Erythroblast (primary cell): ENCODE measurements around the gene WRNIP1.
A peak's percentile ranks its signal among the peaks of the same experiment; 100 is the strongest.

Experiments
- DNase-seq, 2 experiments: peaks; one replicate each; lab custom pipeline; 2025; lab: John Stamatoyannopoulos, UW
- GATA1 ChIP-seq: IDR thresholded peaks from 2 replicates; pipeline ENCODE4 v1.6.1; 2011; ENCODE audit warnings: low read depth, mild to moderate bottlenecking, control low read depth, low read length, moderate library complexity
- POLR2A ChIP-seq: IDR thresholded peaks from 2 replicates; pipeline ENCODE4 v1.6.1; 2011; ENCODE audit warnings: mild to moderate bottlenecking, low read length

The WRNIP1 gene

DNA sequence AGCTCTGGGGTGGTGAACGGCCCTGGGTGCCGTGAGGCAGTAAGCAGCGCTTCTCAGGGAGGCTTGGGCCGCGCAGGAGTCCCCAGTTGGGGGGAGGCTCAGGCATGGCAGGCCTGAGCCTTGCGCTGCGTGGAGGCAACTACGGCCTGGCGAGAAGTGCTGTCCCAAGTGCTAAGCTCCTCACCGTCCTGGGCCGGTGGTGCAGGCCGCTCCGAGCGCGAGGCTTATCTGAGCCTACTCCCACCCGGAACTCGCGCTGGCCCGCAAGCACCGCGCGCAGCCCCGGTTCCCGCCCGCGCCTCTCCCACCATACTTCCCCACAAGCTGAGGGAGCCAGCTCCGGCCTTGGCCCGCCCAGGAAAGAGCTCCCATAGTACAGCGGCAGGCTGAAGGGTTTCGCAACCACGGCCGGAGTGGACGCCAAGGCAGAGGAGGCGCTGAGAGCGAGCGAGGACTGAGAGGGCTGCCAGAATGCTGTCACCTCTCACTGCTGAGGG is 1.8 kb upstream of the WRNIP1 start:
- no peak for DNase-seq
- TF ChIP-seq GATA1 (no peak), POLR2A (no peak)

DNA sequence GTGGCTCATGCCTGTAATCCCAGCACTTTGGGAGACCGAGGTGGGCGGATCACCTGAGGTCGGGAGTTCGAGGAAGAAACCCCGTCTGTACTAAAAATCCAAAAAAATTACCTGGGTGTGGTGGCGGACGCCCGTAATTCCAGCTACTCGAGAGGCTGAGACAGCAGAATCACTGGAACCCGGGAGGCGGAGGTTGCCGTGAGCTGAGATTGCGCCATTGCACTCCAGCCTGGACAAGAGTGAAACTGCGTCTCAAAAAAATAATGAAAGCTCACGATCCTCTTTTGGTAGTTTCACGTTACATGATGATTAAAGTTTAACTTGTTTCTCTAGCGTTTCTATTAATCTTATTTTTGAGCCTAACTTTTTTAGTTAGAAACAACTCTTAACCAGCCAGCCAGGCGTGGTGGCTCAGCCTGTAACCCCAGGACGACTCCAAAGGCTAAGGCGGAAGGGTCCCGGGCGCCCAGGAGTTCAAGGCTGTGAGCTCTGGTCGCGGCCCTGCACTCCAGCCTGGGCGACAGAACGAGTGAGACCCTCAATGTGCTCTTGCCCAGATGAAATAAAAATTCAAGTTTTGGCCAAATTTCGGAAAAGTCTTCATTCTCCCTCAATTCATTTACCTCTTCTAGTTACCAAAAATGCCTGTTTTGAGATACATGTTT is 1.2 kb upstream of the WRNIP1 start:
- peak in 1 of 2 experiments; percentile 39 for DNase-seq
- no peak for TF ChIP-seq POLR2A
- no peak for TF ChIP-seq GATA1

DNA sequence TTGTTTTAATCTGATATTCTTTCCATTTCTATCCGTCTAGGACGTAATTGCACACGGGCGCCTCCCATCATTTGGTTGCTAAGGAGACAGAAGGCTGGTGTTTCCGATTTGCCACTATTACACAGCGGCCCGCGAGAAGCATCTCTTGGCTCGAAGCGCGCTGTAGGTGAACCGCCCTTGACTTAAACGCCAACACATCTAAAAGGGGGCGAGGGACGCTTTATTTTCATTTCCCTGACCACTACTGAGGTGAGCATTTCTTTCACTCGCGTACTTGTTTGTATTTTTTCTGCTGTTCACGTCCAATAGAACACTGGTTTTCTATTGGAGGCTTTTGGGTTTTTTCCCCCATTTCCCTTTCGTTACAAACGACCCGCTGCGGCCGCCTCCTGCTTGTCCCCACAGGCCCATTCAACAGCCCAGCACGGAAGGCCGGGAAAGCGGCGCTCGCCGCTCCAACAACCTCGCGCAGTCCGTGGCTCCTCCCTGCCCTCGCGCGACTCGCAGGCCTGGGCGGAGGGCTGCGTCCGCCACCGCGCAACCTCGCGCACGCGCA is 505 bp upstream of the WRNIP1 start:
- TF ChIP-seq POLR2A (peak; percentile 80), GATA1 (no peak)
- DNase-seq: peak; percentile 85 to 87

DNA sequence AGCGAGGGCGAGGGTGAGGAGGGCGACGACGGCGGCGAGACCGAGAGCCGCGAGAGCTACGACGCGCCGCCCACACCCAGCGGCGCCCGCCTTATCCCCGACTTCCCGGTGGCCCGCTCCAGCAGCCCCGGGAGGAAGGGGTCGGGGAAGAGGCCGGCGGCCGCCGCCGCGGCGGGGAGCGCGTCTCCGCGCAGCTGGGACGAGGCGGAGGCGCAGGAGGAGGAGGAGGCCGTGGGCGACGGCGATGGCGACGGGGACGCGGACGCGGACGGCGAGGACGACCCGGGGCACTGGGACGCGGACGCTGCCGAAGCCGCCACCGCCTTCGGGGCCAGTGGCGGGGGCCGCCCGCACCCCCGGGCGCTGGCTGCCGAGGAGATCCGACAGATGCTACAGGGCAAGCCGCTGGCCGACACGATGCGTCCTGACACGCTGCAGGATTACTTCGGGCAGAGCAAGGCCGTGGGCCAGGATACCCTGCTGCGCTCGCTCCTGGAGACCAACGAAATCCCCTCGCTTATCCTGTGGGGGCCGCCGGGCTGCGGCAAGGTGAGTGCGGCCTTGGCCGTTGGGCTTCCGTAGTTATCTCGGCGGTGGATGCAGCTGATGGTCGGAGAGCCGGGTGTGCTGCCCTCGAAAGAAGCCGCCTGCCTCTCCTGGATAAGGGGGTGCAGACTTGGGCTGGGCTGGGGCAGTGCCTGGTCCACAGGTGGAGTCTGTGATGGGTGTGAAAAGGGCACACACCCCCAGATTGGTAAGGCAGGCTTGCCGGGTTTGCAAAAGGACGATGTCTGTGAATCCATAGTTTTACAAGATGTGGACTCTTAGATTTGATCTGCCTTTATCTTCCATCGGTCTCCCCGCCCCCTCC is 938 bp downstream of the WRNIP1 start:
- DNase-seq: peak; percentile 82 to 87

DNA sequence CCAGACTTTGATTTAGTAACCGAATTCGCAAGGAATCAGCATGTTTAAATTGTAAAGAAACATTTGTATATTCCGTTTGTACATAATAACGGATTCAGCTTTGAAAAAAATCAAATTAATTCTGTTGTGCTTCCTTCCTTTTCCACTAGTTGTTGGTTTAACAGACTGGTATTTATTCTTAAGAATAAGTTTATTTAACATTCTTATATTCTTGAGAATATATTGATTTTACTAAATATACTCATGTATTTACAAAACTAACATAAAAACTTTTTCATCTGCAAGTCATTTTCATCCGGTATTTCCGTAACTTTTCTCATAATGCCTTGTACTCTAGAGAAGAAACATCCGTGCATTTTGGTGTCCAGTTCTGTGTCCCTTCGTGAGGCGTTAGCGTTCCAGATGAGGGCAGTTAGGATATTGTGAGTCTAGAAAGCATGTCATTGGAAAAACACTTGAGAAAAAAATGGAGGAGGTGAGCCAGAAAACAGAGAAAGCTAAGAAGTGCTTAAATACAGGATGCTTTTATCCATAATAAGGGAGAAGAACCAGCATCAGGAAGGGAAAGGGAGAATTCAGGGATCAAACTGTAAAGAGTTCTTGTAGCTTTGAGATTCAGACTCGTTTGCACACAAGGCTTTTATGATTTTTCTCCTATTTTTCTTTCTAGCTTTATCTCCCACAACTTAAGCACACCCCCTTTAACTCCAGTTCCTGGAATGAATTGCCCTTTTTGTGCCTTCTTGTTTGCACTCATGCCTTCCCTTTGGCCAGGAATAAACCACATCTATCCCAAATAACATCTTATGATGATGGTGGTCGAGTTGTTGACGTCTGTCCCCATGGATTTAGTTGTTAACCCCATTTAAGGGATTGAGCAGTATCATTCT is 1.8 kb downstream of the WRNIP1 start:
- no peak for TF ChIP-seq POLR2A
- TF ChIP-seq GATA1: no peak
- peak; percentile 40 to 61 for DNase-seq

More for the DNA sequence above, 938 bp downstream of the WRNIP1 start:
- TF ChIP-seq GATA1 (no peak), POLR2A (no peak)

DNA sequence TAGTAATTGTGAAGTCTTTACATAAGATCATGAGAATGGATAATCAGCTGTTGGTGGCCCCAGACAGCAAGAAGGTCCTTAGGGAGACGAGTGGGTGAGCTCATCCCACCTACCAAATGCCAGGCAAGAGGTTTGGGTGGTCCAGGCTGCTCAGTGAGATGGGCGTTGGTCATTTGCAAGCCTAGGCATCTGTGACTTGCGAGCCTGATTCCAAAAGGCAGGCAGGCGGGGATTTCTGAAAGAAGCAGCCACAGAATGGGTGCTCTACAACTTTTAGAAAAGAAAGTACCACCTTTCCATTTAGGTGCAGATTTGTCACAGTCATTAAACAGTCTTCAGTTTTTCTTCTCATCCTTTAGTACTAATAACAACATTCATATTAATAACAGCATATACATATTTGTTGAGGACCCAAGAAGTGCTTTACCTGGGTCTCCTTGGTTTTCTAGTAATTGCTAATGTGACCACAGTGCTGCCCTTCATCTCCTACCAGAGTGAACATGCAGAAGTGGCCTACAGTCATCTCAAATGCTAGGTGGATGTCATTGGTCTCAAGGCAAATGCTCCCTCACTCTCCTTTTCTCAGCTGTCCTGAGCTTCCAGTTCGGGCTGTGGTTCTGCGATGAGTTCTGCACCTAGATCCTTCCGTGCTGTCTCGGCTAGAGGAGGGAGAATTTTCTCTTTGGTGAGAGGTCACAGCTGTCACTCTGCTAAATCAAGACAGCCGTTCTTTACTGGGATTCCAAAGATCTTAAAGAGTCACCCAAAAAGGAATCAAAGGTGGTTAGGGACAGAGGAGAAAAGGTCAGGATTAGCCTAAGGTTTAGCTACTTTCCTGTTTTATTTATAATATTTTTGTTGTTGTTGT is 2.7 kb downstream of the WRNIP1 start:
- DNase-seq: peak; percentile 40 to 61
- TF ChIP-seq POLR2A (no peak), GATA1 (no peak)

DNA sequence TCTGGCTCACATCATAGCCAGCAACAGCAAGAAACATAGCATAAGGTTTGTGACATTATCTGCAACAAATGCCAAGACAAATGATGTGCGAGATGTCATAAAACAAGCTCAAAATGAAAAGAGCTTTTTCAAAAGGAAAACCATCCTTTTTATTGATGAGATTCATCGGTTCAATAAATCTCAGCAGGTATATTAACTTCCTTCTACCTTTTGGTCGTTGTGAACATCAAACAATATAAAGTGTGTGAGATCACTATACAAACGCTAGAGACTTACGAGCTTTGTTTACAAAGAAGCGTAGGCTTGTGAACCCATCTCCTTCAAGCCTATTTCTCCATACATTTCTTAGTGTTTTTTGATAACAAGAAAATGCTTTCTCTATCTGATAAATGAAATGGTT is 3.5 kb downstream of the WRNIP1 start:
- peak in 1 of 2 experiments; percentile 14 for DNase-seq
- TF ChIP-seq GATA1 (no peak), POLR2A (no peak)

DNA sequence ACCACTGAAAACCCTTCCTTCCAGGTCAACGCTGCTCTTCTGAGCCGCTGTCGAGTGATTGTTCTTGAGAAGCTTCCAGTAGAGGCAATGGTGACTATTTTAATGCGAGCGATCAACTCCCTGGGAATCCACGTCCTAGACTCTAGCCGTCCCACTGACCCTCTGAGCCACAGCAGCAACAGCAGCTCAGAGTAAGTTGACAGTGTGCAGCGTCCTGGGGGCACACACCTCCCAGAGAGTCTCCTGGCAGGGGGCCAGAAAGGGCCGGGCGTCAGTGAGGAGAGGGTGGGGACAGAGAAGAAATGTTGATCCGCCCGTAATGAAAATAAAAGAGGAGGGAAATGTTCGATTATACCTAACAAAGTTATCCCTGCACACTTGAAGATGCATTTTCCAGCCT is 5.0 kb downstream of the WRNIP1 start:
- DNase-seq: peak; percentile 81 to 89
- TF ChIP-seq POLR2A: peak; percentile 27
- TF ChIP-seq GATA1: no peak

DNA sequence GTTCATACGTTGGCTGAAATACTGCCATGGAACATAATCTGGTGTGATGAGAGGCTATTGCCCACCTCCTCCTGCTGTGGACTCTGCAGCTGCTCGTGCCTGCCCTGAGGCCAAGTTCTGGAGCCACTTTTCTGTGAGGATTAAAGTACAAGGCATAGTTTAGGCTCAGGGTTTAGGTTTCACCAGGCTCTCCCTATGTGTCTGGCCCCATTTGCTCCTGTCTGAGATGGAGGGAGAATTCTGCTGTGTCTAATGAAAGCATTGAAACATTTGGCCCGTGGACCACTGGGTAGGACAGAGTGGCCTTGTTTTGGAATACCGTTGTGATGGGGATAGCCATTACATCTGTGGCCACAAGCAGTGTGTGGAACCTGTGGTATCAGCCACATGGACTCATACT is 5.9 kb downstream of the WRNIP1 start:
- DNase-seq: no peak
- TF ChIP-seq GATA1 (no peak), POLR2A (no peak)

DNA sequence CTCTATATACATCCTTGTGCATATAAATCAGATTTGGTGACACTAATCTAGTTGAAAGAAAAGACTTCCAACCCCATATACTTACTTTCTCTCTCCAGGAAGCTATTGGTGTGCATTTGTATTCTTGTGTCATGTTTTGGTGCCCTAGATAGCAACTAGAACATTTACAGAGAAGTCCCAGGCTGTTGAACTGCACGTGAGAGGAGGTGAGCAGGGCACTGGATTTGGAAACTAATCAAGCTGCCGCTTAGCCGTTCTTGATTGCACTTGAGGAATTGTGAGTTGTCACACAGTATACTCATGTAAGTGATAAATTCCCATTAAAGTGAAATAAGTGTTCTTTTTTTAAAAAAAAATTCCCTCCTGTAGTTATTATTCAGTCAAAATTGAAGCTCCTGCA is 7.6 kb downstream of the WRNIP1 start:
- no peak for DNase-seq
- TF ChIP-seq GATA1: no peak

DNA sequence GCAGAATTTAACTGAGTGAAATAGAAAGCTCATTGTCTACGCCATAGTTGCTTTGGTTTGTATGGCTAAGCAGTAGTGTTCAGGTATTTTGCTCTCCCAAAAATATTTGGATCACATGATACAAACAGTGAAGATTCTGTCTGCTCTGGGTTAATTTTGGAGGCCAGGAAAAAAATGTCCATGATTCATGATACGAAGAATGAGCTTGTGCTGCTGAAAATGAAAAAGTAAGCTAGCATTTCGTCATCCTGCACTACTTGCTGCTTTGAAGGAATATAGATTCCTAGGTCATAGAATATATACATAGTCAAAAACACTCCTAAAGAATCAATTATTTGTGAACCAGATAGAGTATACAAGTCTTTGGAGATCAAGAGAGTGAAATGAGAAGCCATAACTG is 8.3 kb downstream of the WRNIP1 start:
- no peak for DNase-seq
- TF ChIP-seq POLR2A (no peak), GATA1 (no peak)

DNA sequence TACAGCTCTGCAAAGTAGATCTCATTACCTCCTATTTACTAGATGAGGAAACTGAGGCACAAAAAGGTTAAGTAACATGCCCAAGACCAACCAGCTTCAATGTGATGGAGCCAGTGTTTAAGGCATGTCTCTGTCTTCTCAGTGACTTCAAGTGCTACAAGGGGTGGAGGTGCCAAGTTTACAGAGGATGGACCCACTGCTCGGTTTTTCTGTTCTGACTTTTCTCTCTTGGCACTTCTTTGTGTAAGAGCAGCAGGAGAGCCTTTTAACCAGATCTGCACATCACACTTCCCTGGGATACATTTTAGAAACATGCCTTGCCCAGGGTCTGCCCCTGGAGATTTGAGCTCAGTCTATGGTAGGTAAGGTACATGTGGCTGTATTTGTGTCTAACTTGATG is 9.8 kb downstream of the WRNIP1 start:
- TF ChIP-seq POLR2A: no peak
- TF ChIP-seq GATA1: no peak
- no peak for DNase-seq
